Trophoblast cell (in vitro differentiated cells and primary cell): ENCODE data around the gene CLPSL1.
A peak's percentile ranks its signal among the peaks of the same experiment; 100 is the strongest.

ENCODE experiments used
- DNase-seq, 2 donors: peaks; one replicate each; pipeline ENCODE4 v3.0.0-alpha.2; 2016
- H2AFZ ChIP-seq: 2 replicates; pipeline ENCODE4 v1.6.1; 2013; ENCODE audit warnings: low read length, moderate library complexity, mild to moderate bottlenecking; ENCODE audit not compliant: insufficient read depth, poor library complexity
- H2AK5ac ChIP-seq: 2 replicates; pipeline ENCODE4 v1.6.1; 2013; ENCODE audit warnings: mild to moderate bottlenecking, low read length
- H2BK120ac ChIP-seq: 2 replicates; pipeline ENCODE4 v1.6.1; 2013; ENCODE audit warnings: low read length, mild to moderate bottlenecking, moderate library complexity; ENCODE audit not compliant: insufficient read depth, poor library complexity
- H2BK12ac ChIP-seq: 2 replicates; pipeline ENCODE4 v1.6.1; 2013; ENCODE audit warnings: mild to moderate bottlenecking, low read length, moderate library complexity
- H2BK5ac ChIP-seq: 2 replicates; pipeline ENCODE4 v1.6.1; 2013; ENCODE audit warnings: low read length, low read depth, moderate library complexity, mild to moderate bottlenecking; ENCODE audit not compliant: poor library complexity
- H3K14ac ChIP-seq: 2 replicates; pipeline ENCODE4 v1.6.1; 2013; ENCODE audit warnings: mild to moderate bottlenecking, low read length
- H3K18ac ChIP-seq: 2 replicates; pipeline ENCODE4 v1.6.1; 2013; ENCODE audit warnings: mild to moderate bottlenecking, low read length
- H3K23ac ChIP-seq: 2 replicates; pipeline ENCODE4 v1.6.1; 2013; ENCODE audit warnings: low read length
- H3K27ac ChIP-seq: 2 replicates; pipeline ENCODE4 v1.5.1; 2013; ENCODE audit warnings: low read depth, mild to moderate bottlenecking, inconsistent platforms, low read length, moderate library complexity
- H3K27me3 ChIP-seq: 2 replicates; pipeline ENCODE4 v1.6.1; 2013; ENCODE audit warnings: inconsistent platforms, mild to moderate bottlenecking, low read length, moderate library complexity; ENCODE audit not compliant: insufficient read depth
- H3K36me3 ChIP-seq, 2 experiments: 1 replicate in 1 of 2; 2 replicates in 1 of 2; pipeline ENCODE4 v1.6.1; 2013; ENCODE audit warnings: low read length in 2 of 2, mild to moderate bottlenecking in 2 of 2, moderate library complexity in 1 of 2; ENCODE audit not compliant: insufficient read depth in 2 of 2, control insufficient read depth in 1 of 2
- H3K4ac ChIP-seq: 2 replicates; pipeline ENCODE4 v1.6.1; 2013; ENCODE audit warnings: low read depth, mild to moderate bottlenecking, low read length, moderate library complexity
- H3K4me1 ChIP-seq, 2 experiments: 1 replicate in 1 of 2; 2 replicates in 1 of 2; pipeline ENCODE4 v1.6.1; 2013; ENCODE audit warnings: low read length in 2 of 2, mild to moderate bottlenecking in 2 of 2, moderate library complexity in 1 of 2; ENCODE audit not compliant: insufficient read depth in 2 of 2, control insufficient read depth in 1 of 2
- H3K4me2 ChIP-seq: 2 replicates; pipeline ENCODE4 v1.6.1; 2013; ENCODE audit warnings: inconsistent platforms, mild to moderate bottlenecking, low read length, moderate library complexity
- H3K4me3 ChIP-seq: 2 replicates; pipeline ENCODE4 v1.5.1; 2013; ENCODE audit warnings: mild to moderate bottlenecking, low read depth, low read length, inconsistent platforms
- H3K79me1 ChIP-seq: one replicate; pipeline ENCODE4 v1.6.1; 2013; ENCODE audit warnings: low read length
- H3K79me2 ChIP-seq: 2 replicates; pipeline ENCODE4 v1.6.1; 2013; ENCODE audit warnings: low read length, mild to moderate bottlenecking; ENCODE audit not compliant: control insufficient read depth, insufficient read depth, poor library complexity
- H3K9ac ChIP-seq: 2 replicates; pipeline ENCODE4 v1.6.1; 2013; ENCODE audit warnings: mild to moderate bottlenecking, low read length
- H3K9me3 ChIP-seq: 2 replicates; pipeline ENCODE4 v1.6.1; 2013; ENCODE audit warnings: low read depth, mild to moderate bottlenecking, control low read depth, inconsistent platforms, low read length; ENCODE audit not compliant: insufficient read depth
- H4K12ac ChIP-seq: 2 replicates; pipeline ENCODE4 v1.6.1; 2013; ENCODE audit warnings: low read depth, mild to moderate bottlenecking, low read length, moderate library complexity
- H4K8ac ChIP-seq: 2 replicates; pipeline ENCODE4 v1.6.1; 2013; ENCODE audit warnings: low read depth, mild to moderate bottlenecking, low read length, moderate library complexity
- H4K91ac ChIP-seq: one replicate; pipeline ENCODE4 v1.6.1; 2013; ENCODE audit warnings: low read depth, mild to moderate bottlenecking, low read length, moderate library complexity
- WGBS: extraction: QIAGEN DNeasy Blood & Tissue Kit; methylation state at CpG from one replicate; pipeline ENCODE4 v1.1.7; 2013; ENCODE audit warnings: missing lambda C conversion rate; ENCODE audit not compliant: insufficient read length, insufficient coverage; ENCODE audit errors: extremely low coverage; 5-methylcytosine and 5-hydroxymethylcytosine counted together

Gene CLPSL1

GRCh38 chr6:35752330-35752729 lies 28.5 kb upstream of the CLPSL1 start:
- Histone ChIP-seq H3K9me3 (no peaks in the 10 kb centered on the region), H3K79me2 (no peaks in the 10 kb centered on the region), H3K4me1 (no peaks in the 10 kb centered on the region), H2BK12ac (no peak overlapping the region), H3K9ac (no peak overlapping the region), H3K27ac (no peak overlapping the region), H2AFZ (no peak overlapping the region), H3K36me3 (no peaks in the 10 kb centered on the region), H3K27me3 (no peaks in the 10 kb centered on the region), H2AK5ac (no peak overlapping the region), H2BK5ac (no peak overlapping the region), H3K18ac (no peak overlapping the region), H4K8ac (no peak overlapping the region), H3K4ac (no peak overlapping the region), H4K12ac (no peak overlapping the region), H3K14ac (no peak overlapping the region), H3K23ac (no peak overlapping the region), H3K79me1 (no peaks in the 10 kb centered on the region), H4K91ac (no peak overlapping the region), H2BK120ac (no peak overlapping the region), H3K4me3 (no peak overlapping the region), H3K4me2 (no peak overlapping the region)
- no CpG with 5 or more reads among the region's 4 CpGs for WGBS
- no peak for DNase-seq

GRCh38 chr6:35754452-35755277 lies 26.2 kb upstream of the CLPSL1 start:
- peak overlapping the region; percentile 40 for H3K4me3 ChIP-seq
- H3K36me3 ChIP-seq = no peaks in the 10 kb centered on the region
- no peak overlapping the region for H2AFZ ChIP-seq
- H3K27ac ChIP-seq = no peak overlapping the region
- WGBS = no CpG with 5 or more reads among the region's 6 CpGs
- H4K8ac ChIP-seq = no peak overlapping the region
- DNase-seq = no peak
- H3K79me1 ChIP-seq = no peaks in the 10 kb centered on the region
- no peak overlapping the region for H3K9ac ChIP-seq
- no peaks in the 10 kb centered on the region for H3K4me1 ChIP-seq
- no peaks in the 10 kb centered on the region for H3K79me2 ChIP-seq
- no peak overlapping the region for H3K4ac ChIP-seq
- no peak overlapping the region for H2AK5ac ChIP-seq
- no peak overlapping the region for H4K91ac ChIP-seq
- H3K23ac ChIP-seq = no peak overlapping the region
- H2BK120ac ChIP-seq = no peak overlapping the region
- no peak overlapping the region for H2BK5ac ChIP-seq
- no peak overlapping the region for H2BK12ac ChIP-seq
- H3K4me2 ChIP-seq = no peak overlapping the region
- no peaks in the 10 kb centered on the region for H3K9me3 ChIP-seq
- H3K18ac ChIP-seq = no peak overlapping the region
- H3K14ac ChIP-seq = no peak overlapping the region
- H4K12ac ChIP-seq = no peak overlapping the region
- H3K27me3 ChIP-seq = no peaks in the 10 kb centered on the region

GRCh38 chr6:35755278-35755924 lies 25.4 kb upstream of the CLPSL1 start:
- H3K27me3 ChIP-seq = no peaks in the 10 kb centered on the region
- no peak overlapping the region for H3K4ac ChIP-seq
- no CpG with 5 or more reads among the region's 3 CpGs for WGBS

GRCh38 chr6:35757456-35758123 lies 23.2 kb upstream of the CLPSL1 start:
- Histone ChIP-seq H3K4me2 (no peak overlapping the region), H2AK5ac (no peak overlapping the region), H2BK5ac (no peak overlapping the region), H3K9me3 (no peaks in the 10 kb centered on the region), H4K12ac (no peak overlapping the region), H3K18ac (no peak overlapping the region), H2BK12ac (no peak overlapping the region), H3K14ac (no peak overlapping the region), H3K27ac (no peak overlapping the region), H3K79me1 (no peaks in the 10 kb centered on the region), H2BK120ac (no peak overlapping the region), H3K23ac (no peak overlapping the region), H3K4me1 (no peaks in the 10 kb centered on the region), H3K9ac (no peak overlapping the region), H3K4me3 (no peak overlapping the region), H3K27me3 (no peaks in the 10 kb centered on the region), H3K4ac (no peak overlapping the region), H2AFZ (no peak overlapping the region), H4K8ac (no peak overlapping the region), H3K36me3 (no peaks in the 10 kb centered on the region), H4K91ac (no peak overlapping the region), H3K79me2 (no peaks in the 10 kb centered on the region)
- WGBS = no CpG with 5 or more reads among the region's 10 CpGs
- no peak for DNase-seq

More at GRCh38 chr6:35755278-35755924, 25.4 kb upstream of the CLPSL1 start:
- no peak overlapping the region for H2AK5ac ChIP-seq
- no peaks in the 10 kb centered on the region for H3K4me1 ChIP-seq
- no peak overlapping the region for H4K91ac ChIP-seq
- no peaks in the 10 kb centered on the region for H3K9me3 ChIP-seq
- no peak overlapping the region for H2AFZ ChIP-seq
- no peak overlapping the region for H3K27ac ChIP-seq
- no peak overlapping the region for H2BK12ac ChIP-seq
- H3K79me1 ChIP-seq = no peaks in the 10 kb centered on the region
- no peak for DNase-seq
- no peak overlapping the region for H2BK120ac ChIP-seq
- no peak overlapping the region for H2BK5ac ChIP-seq
- no peak overlapping the region for H4K8ac ChIP-seq
- no peak overlapping the region for H3K9ac ChIP-seq
- no peak overlapping the region for H4K12ac ChIP-seq
- no peaks in the 10 kb centered on the region for H3K79me2 ChIP-seq
- H3K14ac ChIP-seq = no peak overlapping the region
- H3K23ac ChIP-seq = no peak overlapping the region
- H3K4me3 ChIP-seq = no peak overlapping the region
- no peak overlapping the region for H3K18ac ChIP-seq
- H3K36me3 ChIP-seq = no peaks in the 10 kb centered on the region
- H3K4me2 ChIP-seq = no peak overlapping the region
